KMS-11 (cell line): Measurements from ENCODE around the gene ELL2.

Source experiments
- H2AFZ ChIP-seq: fragments of 200-600 bp; sonication (generic); 2 replicates; pipeline ENCODE4 v1.6.1; 2016; ENCODE audit warnings: antibody characterized with exemption, mixed run types, low read depth
- H3K27ac ChIP-seq: fragments of 200-600 bp; sonication (generic); 2 replicates; pipeline ENCODE4 v1.6.1; 2016; ENCODE audit warnings: mild to moderate bottlenecking, mixed run types
- H3K27me3 ChIP-seq: fragments of 200-600 bp; sonication (generic); 2 replicates; pipeline ENCODE4 v1.6.1; 2017; ENCODE audit warnings: mild to moderate bottlenecking, low read depth, mixed run types, moderate library complexity; ENCODE audit not compliant: insufficient read depth
- H3K36me3 ChIP-seq: fragments of 200-600 bp; sonication (generic); 2 replicates; pipeline ENCODE4 v1.6.1; 2017; ENCODE audit warnings: mild to moderate bottlenecking, mixed run types; ENCODE audit not compliant: insufficient read depth
- H3K4me1 ChIP-seq: fragments of 200-600 bp; sonication (generic); 2 replicates; pipeline ENCODE4 v1.6.1; 2016; ENCODE audit warnings: mild to moderate bottlenecking, low read depth, mixed run types; ENCODE audit not compliant: poor library complexity, severe bottlenecking
- H3K4me2 ChIP-seq: fragments of 200-600 bp; sonication (generic); 2 replicates; pipeline ENCODE4 v1.7.0; 2016; ENCODE audit warnings: mild to moderate bottlenecking, mixed run types
- H3K4me3 ChIP-seq: fragments of 200-600 bp; sonication (generic); IDR thresholded peaks from 2 replicates; pipeline ENCODE4 v1.6.1; 2017; ENCODE audit warnings: low read depth, low read length, mixed read lengths; ENCODE audit not compliant: insufficient read depth
- H3K79me2 ChIP-seq: fragments of 200-600 bp; sonication (generic); 2 replicates; pipeline ENCODE4 v1.6.1; 2016; ENCODE audit warnings: low read depth, mixed run types; ENCODE audit not compliant: insufficient read depth
- H3K9ac ChIP-seq: fragments of 200-600 bp; sonication (generic); 2 replicates; pipeline ENCODE4 v1.6.1; 2016; ENCODE audit warnings: mild to moderate bottlenecking, mixed run types
- H4K20me1 ChIP-seq: fragments of 200-600 bp; sonication (generic); 2 replicates; pipeline ENCODE4 v1.6.1; 2016; ENCODE audit warnings: mild to moderate bottlenecking, mixed run types; ENCODE audit not compliant: insufficient read depth
- TF ChIP-seq, protein P1 (sequence below): fragments of 200-600 bp; sonication (generic); conservative IDR thresholded peaks from 2 replicates; pipeline ENCODE4 v1.6.1; 2017; ENCODE audit warnings: low read depth, mild to moderate bottlenecking, antibody characterized with exemption, low read length, moderate library complexity, mixed read lengths

The ELL2 gene

GRCh38 chr5:95866435-95867040 lies 95.1 kb downstream of the ELL2 start:
- Histone ChIP-seq H3K4me3 (no peak overlapping the region), H3K4me2 (no peak overlapping the region), H3K9ac (no peak overlapping the region), H3K79me2 (no peaks in the 10 kb centered on the region), H3K27me3 (no peaks in the 10 kb centered on the region), H3K27ac (no peak overlapping the region), H3K36me3 (no peaks in the 10 kb centered on the region), H4K20me1 (no peaks in the 10 kb centered on the region), H2AFZ (no peak overlapping the region), H3K4me1 (peaks cover 40% of the 10 kb centered on the region)
- TF ChIP-seq, protein P1, sequence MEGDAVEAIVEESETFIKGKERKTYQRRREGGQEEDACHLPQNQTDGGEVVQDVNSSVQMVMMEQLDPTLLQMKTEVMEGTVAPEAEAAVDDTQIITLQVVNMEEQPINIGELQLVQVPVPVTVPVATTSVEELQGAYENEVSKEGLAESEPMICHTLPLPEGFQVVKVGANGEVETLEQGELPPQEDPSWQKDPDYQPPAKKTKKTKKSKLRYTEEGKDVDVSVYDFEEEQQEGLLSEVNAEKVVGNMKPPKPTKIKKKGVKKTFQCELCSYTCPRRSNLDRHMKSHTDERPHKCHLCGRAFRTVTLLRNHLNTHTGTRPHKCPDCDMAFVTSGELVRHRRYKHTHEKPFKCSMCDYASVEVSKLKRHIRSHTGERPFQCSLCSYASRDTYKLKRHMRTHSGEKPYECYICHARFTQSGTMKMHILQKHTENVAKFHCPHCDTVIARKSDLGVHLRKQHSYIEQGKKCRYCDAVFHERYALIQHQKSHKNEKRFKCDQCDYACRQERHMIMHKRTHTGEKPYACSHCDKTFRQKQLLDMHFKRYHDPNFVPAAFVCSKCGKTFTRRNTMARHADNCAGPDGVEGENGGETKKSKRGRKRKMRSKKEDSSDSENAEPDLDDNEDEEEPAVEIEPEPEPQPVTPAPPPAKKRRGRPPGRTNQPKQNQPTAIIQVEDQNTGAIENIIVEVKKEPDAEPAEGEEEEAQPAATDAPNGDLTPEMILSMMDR, result no peak

GRCh38 chr5:95864944-95865504 lies 96.6 kb downstream of the ELL2 start:
- Histone ChIP-seq H3K27ac (no peak overlapping the region), H3K9ac (no peak overlapping the region), H3K4me3 (no peak overlapping the region), H3K27me3 (no peaks in the 10 kb centered on the region), H3K36me3 (no peaks in the 10 kb centered on the region), H4K20me1 (no peaks in the 10 kb centered on the region), H3K79me2 (no peaks in the 10 kb centered on the region), H2AFZ (no peak overlapping the region), H3K4me2 (no peak overlapping the region), H3K4me1 (peaks cover 25% of the 10 kb centered on the region)
- TF ChIP-seq, protein P1, result no peak

- Histone ChIP-seq H3K9ac (no peak overlapping the region), H3K4me3 (no peak overlapping the region), H3K36me3 (no peaks in the 10 kb centered on the region), H2AFZ (no peak overlapping the region), H4K20me1 (no peaks in the 10 kb centered on the region), H3K4me2 (no peak overlapping the region), H3K79me2 (no peaks in the 10 kb centered on the region), H3K27me3 (no peaks in the 10 kb centered on the region), H3K4me1 (peaks cover 19% of the 10 kb centered on the region), H3K27ac (no peak overlapping the region)
- TF ChIP-seq, protein P1, result no peak
These were observed 97.2 kb downstream of the ELL2 start for GRCh38 chr5:95864456-95864855.

- Histone ChIP-seq H3K4me1 (peaks cover 17% of the 10 kb centered on the region), H3K79me2 (no peaks in the 10 kb centered on the region), H3K27ac (no peak overlapping the region), H3K4me2 (no peak overlapping the region), H3K36me3 (no peaks in the 10 kb centered on the region), H3K9ac (no peak overlapping the region), H4K20me1 (no peaks in the 10 kb centered on the region), H3K4me3 (no peak overlapping the region), H3K27me3 (no peaks in the 10 kb centered on the region), H2AFZ (no peak overlapping the region)
- TF ChIP-seq, protein P1, result no peak
These were observed 98.3 kb downstream of the ELL2 start for GRCh38 chr5:95863383-95863757.
